Uterus (tissue), 4 donors: ENCODE measurements around the gene BLOC1S2. TPM values are rescaled to one million over a fixed set of nuclear protein-coding genes. Genes with fewer than 3 reads are reported as not detected.

ENCODE experiments used
- DNase-seq, 2 donors: peaks; one replicate each; pipeline ENCODE4 v3.0.0-alpha.2; 2019 to 2020
- H3K27ac ChIP-seq, 2 donors: fragments of 200-600 bp; sonication (generic); 1 replicate in 1 of 2; 2 replicates in 1 of 2; pipeline ENCODE4 v1.5.1; 2016 to 2018
- H3K27me3 ChIP-seq, 2 donors: fragments of 200-600 bp; sonication (generic); one replicate each; pipeline ENCODE4 v1.5.1; 2018 to 2019; ENCODE audit warnings: control low read depth in 1 of 2
- H3K36me3 ChIP-seq, 2 donors: fragments of 200-600 bp; sonication (generic); one replicate each; pipeline ENCODE4 v1.5.1; 2019; ENCODE audit warnings: control low read depth in 1 of 2
- H3K4me1 ChIP-seq, 2 donors: fragments of 200-600 bp; sonication (generic); one replicate each; pipeline ENCODE4 v1.5.1; 2018 to 2019; ENCODE audit warnings: control low read depth in 1 of 2
- H3K4me3 ChIP-seq, 2 donors: fragments of 200-600 bp; sonication (generic); 1 replicate in 1 of 2; 2 replicates in 1 of 2; pipeline ENCODE4 v1.5.1; 2018 to 2019; ENCODE audit warnings: mild to moderate bottlenecking in 1 of 2
- H3K9me3 ChIP-seq, 2 donors: fragments of 200-600 bp; sonication (generic); one replicate each; pipeline ENCODE4 v1.5.1; 2019; ENCODE audit warnings: control low read depth in 1 of 2
- POLR2A ChIP-seq, 2 donors: fragments of 450-650 bp; IDR thresholded peaks; one replicate each; pipeline ENCODE4 v1.6.1; 2016; ENCODE audit warnings: antibody characterized with exemption in 2 of 2, mild to moderate bottlenecking in 1 of 2, moderate library complexity in 1 of 2
- intact Hi-C: fragments of 100-400 bp; cut with DNase I; formaldehyde crosslinking; loops from one replicate; pipeline ENCODE4 v1.15.1; 2023; ENCODE audit warnings: low total_unique reads
- total RNA-seq, 4 donors: library from RNA; depleted of rRNA in 3 of 4; stranded (reverse); fragments of >200 nt in 3 of 4; gene quantifications; one replicate each; pipeline versions ENCODE4 v1.1.0 to v1.2.4, GENCODE V29; 2014 to 2023
- TF ChIP-seq, protein P1 (sequence below), 4 experiments: fragments of 200-600 bp in 2 of 4; fragments of 450-650 bp in 2 of 4; sonication (generic) in 2 of 4; IDR thresholded peaks; one replicate each; pipeline ENCODE4 v1.5.1; 2016 to 2019; ENCODE audit warnings: antibody characterized with exemption in 4 of 4, mild to moderate bottlenecking in 2 of 4, moderate library complexity in 1 of 4
- donor health status: DM: yes; HTN: yes; CAD: no.

Gene BLOC1S2
- total RNA-seq, 4 donors from 2014 or later = 0.51 to 22.7 (median 13.3) TPM

DNA sequence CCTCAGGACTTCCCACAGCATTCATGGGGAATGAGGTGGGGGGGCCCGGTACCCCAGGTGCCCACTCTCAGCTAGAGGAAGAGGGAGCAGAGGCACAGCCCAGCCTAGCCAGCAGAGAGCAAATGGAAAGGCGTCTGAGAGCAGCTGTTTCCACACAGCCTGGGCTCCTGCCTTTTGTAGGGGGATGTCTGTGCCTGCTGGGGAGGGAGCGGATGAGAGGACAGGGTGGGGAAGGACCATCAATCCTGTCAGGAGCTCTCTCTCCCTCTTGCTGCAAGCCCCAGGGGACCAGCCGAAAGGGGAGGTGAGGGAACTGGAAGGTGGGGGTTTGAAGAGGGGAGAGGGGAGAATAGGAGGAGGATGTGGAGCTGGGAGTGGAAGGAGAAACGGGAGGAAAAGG, 43.6 kb upstream of the BLOC1S2 start, which contains the start of gene PKD2L1:
Gene PKD2L1 (minus strand): TSS at position 150 of the 400 bp plus-strand sequence. CDS start 125 bp downstream, at position 25.
- no peak for TF ChIP-seq POLR2A (IDR thresholded peaks at IDR 0.05)
- Histone ChIP-seq H3K4me3 (no peak within 1 kb of the TSS), H3K4me1 (no peaks in the 10 kb centered on the region), H3K9me3 (no peaks in the 10 kb centered on the region), H3K36me3 (no peaks in the 10 kb centered on the region), H3K27me3 (no peaks in the 10 kb centered on the region), H3K27ac (no peak within 1 kb of the TSS)
- DNase-seq = no peak
- intact Hi-C loops = no loop called here

GRCh38 chr10:100328198-100328597, 41.7 kb upstream of the BLOC1S2 start:
- Histone ChIP-seq H3K36me3 (no peaks in the 10 kb centered on the region), H3K27ac (no peak overlapping the region), H3K4me1 (no peaks in the 10 kb centered on the region), H3K4me3 (no peak overlapping the region), H3K9me3 (no peaks in the 10 kb centered on the region), H3K27me3 (no peaks in the 10 kb centered on the region)
- intact Hi-C loops = no loop called here
- TF ChIP-seq POLR2A (IDR thresholded peaks at IDR 0.05) = no peak
- TF ChIP-seq, protein P1, sequence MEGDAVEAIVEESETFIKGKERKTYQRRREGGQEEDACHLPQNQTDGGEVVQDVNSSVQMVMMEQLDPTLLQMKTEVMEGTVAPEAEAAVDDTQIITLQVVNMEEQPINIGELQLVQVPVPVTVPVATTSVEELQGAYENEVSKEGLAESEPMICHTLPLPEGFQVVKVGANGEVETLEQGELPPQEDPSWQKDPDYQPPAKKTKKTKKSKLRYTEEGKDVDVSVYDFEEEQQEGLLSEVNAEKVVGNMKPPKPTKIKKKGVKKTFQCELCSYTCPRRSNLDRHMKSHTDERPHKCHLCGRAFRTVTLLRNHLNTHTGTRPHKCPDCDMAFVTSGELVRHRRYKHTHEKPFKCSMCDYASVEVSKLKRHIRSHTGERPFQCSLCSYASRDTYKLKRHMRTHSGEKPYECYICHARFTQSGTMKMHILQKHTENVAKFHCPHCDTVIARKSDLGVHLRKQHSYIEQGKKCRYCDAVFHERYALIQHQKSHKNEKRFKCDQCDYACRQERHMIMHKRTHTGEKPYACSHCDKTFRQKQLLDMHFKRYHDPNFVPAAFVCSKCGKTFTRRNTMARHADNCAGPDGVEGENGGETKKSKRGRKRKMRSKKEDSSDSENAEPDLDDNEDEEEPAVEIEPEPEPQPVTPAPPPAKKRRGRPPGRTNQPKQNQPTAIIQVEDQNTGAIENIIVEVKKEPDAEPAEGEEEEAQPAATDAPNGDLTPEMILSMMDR (IDR thresholded peaks at IDR 0.05) = no peak
- no peak for DNase-seq

DNA sequence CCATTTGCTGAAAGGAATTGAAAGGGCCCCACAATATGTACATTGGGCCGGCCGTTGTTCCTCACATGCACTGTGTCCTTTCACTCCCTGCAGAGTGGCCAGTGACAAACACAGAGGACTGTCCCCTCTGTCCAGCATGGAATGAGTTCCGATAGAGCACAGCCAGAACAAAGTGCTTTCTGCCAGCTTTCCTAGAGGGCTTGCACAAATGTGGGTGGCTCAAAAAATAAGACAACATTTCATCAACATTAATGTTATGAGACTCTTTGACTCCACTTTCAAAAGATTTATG, 41.2 kb upstream of the BLOC1S2 start:
- intact Hi-C loops = no loop called here
- H3K4me1 ChIP-seq = no peaks in the 10 kb centered on the region
- no peak overlapping the region for H3K27ac ChIP-seq
- no peak for DNase-seq
- H3K36me3 ChIP-seq = no peaks in the 10 kb centered on the region
- no peaks in the 10 kb centered on the region for H3K9me3 ChIP-seq
- TF ChIP-seq, protein P1 (IDR thresholded peaks at IDR 0.05) = no peak
- TF ChIP-seq POLR2A (IDR thresholded peaks at IDR 0.05) = no peak
- no peak overlapping the region for H3K4me3 ChIP-seq
- H3K27me3 ChIP-seq = no peaks in the 10 kb centered on the region

GRCh38 chr10:100327007-100327717, 40.7 kb upstream of the BLOC1S2 start:
- intact Hi-C loops = no loop called here
- no peaks in the 10 kb centered on the region for H3K4me1 ChIP-seq
- H3K4me3 ChIP-seq = no peak overlapping the region
- H3K27ac ChIP-seq = no peak overlapping the region
- H3K36me3 ChIP-seq = no peaks in the 10 kb centered on the region
- TF ChIP-seq, protein P1 (IDR thresholded peaks at IDR 0.05) = no peak
- no peak for TF ChIP-seq POLR2A (IDR thresholded peaks at IDR 0.05)
- DNase-seq = no peak
- H3K27me3 ChIP-seq = no peaks in the 10 kb centered on the region
- H3K9me3 ChIP-seq = no peaks in the 10 kb centered on the region

- no peak for TF ChIP-seq POLR2A (IDR thresholded peaks at IDR 0.05)
- TF ChIP-seq, protein P1 (IDR thresholded peaks at IDR 0.05) = no peak
- Histone ChIP-seq H3K27me3 (no peaks in the 10 kb centered on the region), H3K27ac (no peak overlapping the region), H3K9me3 (no peaks in the 10 kb centered on the region), H3K36me3 (no peaks in the 10 kb centered on the region), H3K4me1 (no peaks in the 10 kb centered on the region), H3K4me3 (no peak overlapping the region)
- intact Hi-C loops = no loop called here
- no peak for DNase-seq
Observed at GRCh38 chr10:100325158-100325557, 38.7 kb upstream of the BLOC1S2 start.
